HEK293 (cell line): ENCODE results near the gene CALHM4.

Experiments
- CTCF ChIA-PET: fragments of 350-600 bp; formaldehyde crosslinking; extraction: SDS; loops from one replicate; lab custom pipeline; 2021; ENCODE audit warnings: antibody characterized with exemption; lab: Yijun Ruan, JAX
- POLR2A ChIA-PET: fragments of 300-600 bp; formaldehyde crosslinking; extraction: SDS; loops from one replicate; lab custom pipeline; 2020; ENCODE audit warnings: antibody characterized with exemption, inconsistent platforms; lab: Yijun Ruan, JAX
- H3K27ac ChIP-seq: fragments of 200-500 bp; sonication (Bioruptor generic); 2 replicates; pipeline ENCODE4 v1.5.1; 2014; ENCODE audit warnings: low read depth, low read length, control low read depth, inconsistent platforms; ENCODE audit errors: extremely low read depth
- H3K36me3 ChIP-seq, 2 experiments: fragments of 200-500 bp in 1 of 2; sonication (Bioruptor generic) in 1 of 2; 1 replicate in 1 of 2; 2 replicates in 1 of 2; pipeline ENCODE4 v1.5.1; 2014 to 2017; ENCODE audit warnings: inconsistent platforms in 2 of 2, low read length in 2 of 2; ENCODE audit not compliant: control insufficient read depth in 2 of 2, insufficient read depth in 1 of 2
- H3K4me1 ChIP-seq: fragments of 200-500 bp; sonication (Bioruptor generic); 2 replicates; pipeline ENCODE4 v1.5.1; 2014; ENCODE audit warnings: mild to moderate bottlenecking, low read length, inconsistent platforms; ENCODE audit not compliant: control insufficient read depth, insufficient read depth
- H3K4me3 ChIP-seq: 2 replicates; pipeline ENCODE4 v1.5.1; 2011; ENCODE audit warnings: low read depth, mild to moderate bottlenecking, control low read depth, low read length, moderate library complexity
- H3K9me3 ChIP-seq: fragments of 200-500 bp; sonication (Bioruptor generic); 2 replicates; pipeline ENCODE4 v1.5.1; 2014; ENCODE audit warnings: low read depth, low read length, inconsistent platforms; ENCODE audit not compliant: control insufficient read depth, insufficient read depth
- BCL11A ChIP-seq: fragments of 450-650 bp; formaldehyde crosslinking; IDR thresholded peaks from 2 replicates; pipeline ENCODE4 v1.5.1; 2016; ENCODE audit warnings: low read depth, missing biosample characterization, missing genetic modification characterization
- EGR2 ChIP-seq: fragments of 450-650 bp; formaldehyde crosslinking; IDR thresholded peaks from 2 replicates; pipeline ENCODE4 v1.5.1; 2016; ENCODE audit warnings: low read depth, missing biosample characterization, missing genetic modification characterization
- PRDM10 ChIP-seq: fragments of 450-650 bp; formaldehyde crosslinking; IDR thresholded peaks from 2 replicates; pipeline ENCODE4 v1.5.1; 2016; ENCODE audit warnings: missing biosample characterization, missing genetic modification characterization
- SETDB1 ChIP-seq: IDR thresholded peaks from one replicate; pipeline ENCODE4 v1.6.1; 2017; ENCODE audit warnings: mild to moderate bottlenecking, low read length, moderate library complexity, mixed read lengths; ENCODE audit not compliant: insufficient read length
- ZBTB8A ChIP-seq: fragments of 450-650 bp; formaldehyde crosslinking; IDR thresholded peaks from 2 replicates; pipeline ENCODE4 v1.5.1; 2016; ENCODE audit warnings: missing biosample characterization, missing genetic modification characterization
- ZFHX2 ChIP-seq: fragments of 450-650 bp; formaldehyde crosslinking; conservative IDR thresholded peaks from 2 replicates; pipeline ENCODE4 v1.5.1; 2016; ENCODE audit warnings: missing biosample characterization, missing genetic modification characterization
- ZIC2 ChIP-seq: fragments of 450-650 bp; formaldehyde crosslinking; IDR thresholded peaks from 2 replicates; pipeline ENCODE4 v1.5.1; 2016; ENCODE audit warnings: missing biosample characterization, missing genetic modification characterization
- ZNF335 ChIP-seq: fragments of 450-650 bp; formaldehyde crosslinking; conservative IDR thresholded peaks from 2 replicates; pipeline ENCODE4 v1.5.1; 2016; ENCODE audit warnings: missing biosample characterization, missing genetic modification characterization
- ZNF510 ChIP-seq: fragments of 450-650 bp; formaldehyde crosslinking; IDR thresholded peaks from 2 replicates; pipeline ENCODE4 v1.5.1; 2018; ENCODE audit warnings: mild to moderate bottlenecking, missing genetic modification characterization, missing biosample characterization; ENCODE audit not compliant: insufficient replicate concordance
- ZNF658 ChIP-seq: fragments of 450-650 bp; formaldehyde crosslinking; IDR thresholded peaks from 2 replicates; pipeline ENCODE4; 2016; ENCODE audit warnings: missing biosample characterization, missing genetic modification characterization
- ZNF670 ChIP-seq: fragments of 450-650 bp; formaldehyde crosslinking; IDR thresholded peaks from 2 replicates; pipeline ENCODE4 v1.5.1; 2016; ENCODE audit warnings: missing biosample characterization, missing genetic modification characterization, low read depth
- ZNF707 ChIP-seq: fragments of 450-650 bp; formaldehyde crosslinking; IDR thresholded peaks from 2 replicates; pipeline ENCODE4 v1.5.1; 2016; ENCODE audit warnings: missing biosample characterization, missing genetic modification characterization
- TF ChIP-seq, protein P1 (sequence below): fragments of 450-650 bp; formaldehyde crosslinking; IDR thresholded peaks from 2 replicates; pipeline ENCODE4 v1.5.1; 2016; ENCODE audit warnings: missing biosample characterization, missing genetic modification characterization, borderline replicate concordance
- TF ChIP-seq, protein P2 (sequence below): fragments of 450-650 bp; formaldehyde crosslinking; IDR thresholded peaks from 2 replicates; pipeline ENCODE4 v1.5.0; 2017; ENCODE audit warnings: missing biosample characterization, missing genetic modification characterization, borderline replicate concordance

Gene CALHM4

DNA sequence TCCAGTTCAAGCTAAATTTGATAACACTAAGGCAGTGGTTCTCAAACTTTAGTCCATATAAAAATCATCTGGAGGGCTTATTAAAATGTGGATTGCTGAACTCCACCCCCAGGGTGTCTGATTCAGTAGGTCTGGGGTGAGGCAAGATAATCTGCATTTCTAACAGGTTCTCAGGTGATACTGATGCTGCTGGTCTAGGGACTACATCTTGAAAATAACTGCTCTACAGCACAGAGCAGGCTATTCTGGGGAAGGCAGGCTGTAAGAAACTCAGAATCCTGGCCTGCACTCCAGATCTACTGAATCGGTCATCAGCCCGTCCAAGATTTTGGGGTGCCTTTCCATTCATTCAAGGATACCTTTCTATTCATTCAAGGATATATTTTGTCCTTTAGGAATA lies 30.7 kb upstream of the CALHM4 start:
- Histone ChIP-seq H3K4me1 (peaks cover 14% of the 10 kb centered on the region), H3K36me3 (no peaks in the 10 kb centered on the region), H3K9me3 (no peaks in the 10 kb centered on the region), H3K4me3 (no peak overlapping the region), H3K27ac (no peak overlapping the region)
- CTCF ChIA-PET: interaction anchor here (1.5 to 3.9 kb wide), 5 partner anchors 10 to 254 kb away, joined by 5 to 22 read pairs (median 6); partner anchors contain the start of gene CALHM5
- TF ChIP-seq SETDB1: no peak
- no peak for TF ChIP-seq BCL11A
- TF ChIP-seq, protein P1, sequence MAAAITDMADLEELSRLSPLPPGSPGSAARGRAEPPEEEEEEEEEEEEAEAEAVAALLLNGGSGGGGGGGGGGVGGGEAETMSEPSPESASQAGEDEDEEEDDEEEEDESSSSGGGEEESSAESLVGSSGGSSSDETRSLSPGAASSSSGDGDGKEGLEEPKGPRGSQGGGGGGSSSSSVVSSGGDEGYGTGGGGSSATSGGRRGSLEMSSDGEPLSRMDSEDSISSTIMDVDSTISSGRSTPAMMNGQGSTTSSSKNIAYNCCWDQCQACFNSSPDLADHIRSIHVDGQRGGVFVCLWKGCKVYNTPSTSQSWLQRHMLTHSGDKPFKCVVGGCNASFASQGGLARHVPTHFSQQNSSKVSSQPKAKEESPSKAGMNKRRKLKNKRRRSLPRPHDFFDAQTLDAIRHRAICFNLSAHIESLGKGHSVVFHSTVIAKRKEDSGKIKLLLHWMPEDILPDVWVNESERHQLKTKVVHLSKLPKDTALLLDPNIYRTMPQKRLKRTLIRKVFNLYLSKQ: no peak
- TF ChIP-seq EGR2 (tag by site-specific recombination): no peak
- no peak for TF ChIP-seq ZNF335
- no peak for TF ChIP-seq ZFHX2 (tag by site-specific recombination)
- no peak for TF ChIP-seq ZBTB8A (tag by site-specific recombination)
- no peak for TF ChIP-seq ZNF670 (tag by site-specific recombination)
- no peak for TF ChIP-seq ZNF510 (tag by site-specific recombination)
- no peak for TF ChIP-seq ZIC2 (tag by site-specific recombination)
- POLR2A ChIA-PET: interaction anchor here (0.6 kb wide), 1 partner anchor 565 kb away, joined by 10 read pairs; no protein-coding TSS in a partner anchor

DNA sequence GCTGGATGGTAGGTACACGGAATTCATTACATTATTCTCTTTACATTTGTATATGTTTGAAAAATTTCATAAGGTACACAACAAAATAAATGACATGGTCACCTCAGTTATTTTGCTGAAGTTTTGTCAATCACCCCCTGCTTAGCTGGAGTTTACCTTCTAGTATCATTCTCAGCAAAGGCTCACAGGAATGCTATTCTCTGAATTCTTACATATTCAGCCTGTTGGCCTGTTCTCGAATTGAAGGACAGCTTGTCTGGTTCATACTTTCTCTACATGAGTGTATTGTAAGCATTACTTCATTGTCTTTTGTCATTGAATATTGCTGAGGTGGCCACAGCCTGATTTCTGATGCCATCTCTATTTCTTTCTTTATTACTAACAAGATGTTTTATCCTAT lies 29.3 kb upstream of the CALHM4 start:
- no peaks in the 10 kb centered on the region for H3K36me3 ChIP-seq
- CTCF ChIA-PET: interaction anchor here (0.6 to 3.9 kb wide), 6 partner anchors 9 to 236 kb away, joined by 3 to 22 read pairs (median 6); partner anchors contain the start of gene CALHM5
- H3K4me3 ChIP-seq: no peak overlapping the region
- peaks cover 26% of the 10 kb centered on the region for H3K4me1 ChIP-seq
- TF ChIP-seq, protein P2, sequence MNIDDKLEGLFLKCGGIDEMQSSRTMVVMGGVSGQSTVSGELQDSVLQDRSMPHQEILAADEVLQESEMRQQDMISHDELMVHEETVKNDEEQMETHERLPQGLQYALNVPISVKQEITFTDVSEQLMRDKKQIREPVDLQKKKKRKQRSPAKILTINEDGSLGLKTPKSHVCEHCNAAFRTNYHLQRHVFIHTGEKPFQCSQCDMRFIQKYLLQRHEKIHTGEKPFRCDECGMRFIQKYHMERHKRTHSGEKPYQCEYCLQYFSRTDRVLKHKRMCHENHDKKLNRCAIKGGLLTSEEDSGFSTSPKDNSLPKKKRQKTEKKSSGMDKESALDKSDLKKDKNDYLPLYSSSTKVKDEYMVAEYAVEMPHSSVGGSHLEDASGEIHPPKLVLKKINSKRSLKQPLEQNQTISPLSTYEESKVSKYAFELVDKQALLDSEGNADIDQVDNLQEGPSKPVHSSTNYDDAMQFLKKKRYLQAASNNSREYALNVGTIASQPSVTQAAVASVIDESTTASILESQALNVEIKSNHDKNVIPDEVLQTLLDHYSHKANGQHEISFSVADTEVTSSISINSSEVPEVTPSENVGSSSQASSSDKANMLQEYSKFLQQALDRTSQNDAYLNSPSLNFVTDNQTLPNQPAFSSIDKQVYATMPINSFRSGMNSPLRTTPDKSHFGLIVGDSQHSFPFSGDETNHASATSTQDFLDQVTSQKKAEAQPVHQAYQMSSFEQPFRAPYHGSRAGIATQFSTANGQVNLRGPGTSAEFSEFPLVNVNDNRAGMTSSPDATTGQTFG (tag by site-specific recombination): no peak
- no peak for TF ChIP-seq EGR2 (tag by site-specific recombination)
- H3K27ac ChIP-seq: no peak overlapping the region
- POLR2A ChIA-PET: no interaction called here
- H3K9me3 ChIP-seq: no peaks in the 10 kb centered on the region

- TF ChIP-seq ZNF658 (tag by site-specific recombination) (no peak), PRDM10 (tag by site-specific recombination) (peak; percentile 60; the same call in 1 of the 2 replicates), ZNF707 (no peak)
- Histone ChIP-seq H3K4me1 (peaks cover 41% of the 10 kb centered on the region), H3K36me3 (no peaks in the 10 kb centered on the region), H3K27ac (no peak overlapping the region), H3K9me3 (no peaks in the 10 kb centered on the region), H3K4me3 (no peak overlapping the region)
- ChIA-PET POLR2A (no interaction called here), CTCF (interaction anchor here (0.6 to 2.2 kb wide), 5 partner anchors 12 to 118 kb away, joined by 3 to 16 read pairs (median 5); partner anchors contain the start of gene CALHM5)
Observed at GRCh38 chr6:116528133-116528532, 25.4 kb upstream of the CALHM4 start.
